HepG2 (cell line): Measurements from ENCODE around the gene DGCR6L. TPM values are rescaled to one million over a fixed set of nuclear protein-coding genes. Genes with fewer than 3 reads are reported as not detected.

Experiments used
- FOSL2 ChIP-seq: sonication (generic); formaldehyde crosslinking; IDR thresholded peaks from 2 replicates; pipeline ENCODE4 v1.4.0; 2020; ENCODE audit warnings: missing genetic modification reagents
- HDAC1 ChIP-seq: sonication (generic); formaldehyde crosslinking; IDR thresholded peaks from 2 replicates; pipeline ENCODE4 v1.5.1; 2020; ENCODE audit warnings: mild to moderate bottlenecking, missing genetic modification reagents
- NCOR1 ChIP-seq: fragments of 200-600 bp; sonication (generic); IDR thresholded peaks from 2 replicates; pipeline ENCODE4 v1.7.0; 2017; ENCODE audit warnings: antibody characterized with exemption, low read length, borderline replicate concordance
- SIX1 ChIP-seq: sonication (generic); formaldehyde crosslinking; IDR thresholded peaks from 2 replicates; pipeline ENCODE4 v1.4.0; 2020; ENCODE audit warnings: missing genetic modification reagents, borderline replicate concordance
- SMYD3 ChIP-seq: sonication (generic); formaldehyde crosslinking; IDR thresholded peaks from 2 replicates; pipeline ENCODE4 v1.8.1; 2023; ENCODE audit warnings: mild to moderate bottlenecking, missing genetic modification reagents
- SP4 ChIP-seq: sonication (generic); formaldehyde crosslinking; IDR thresholded peaks from 2 replicates; pipeline ENCODE4 v1.8.1; 2023; ENCODE audit warnings: mild to moderate bottlenecking, missing genetic modification reagents
- ZBTB38 ChIP-seq: sonication (generic); formaldehyde crosslinking; IDR thresholded peaks from 2 replicates; pipeline ENCODE4 v1.5.1; 2020; ENCODE audit warnings: mild to moderate bottlenecking, missing genetic modification reagents
- ZNF598 ChIP-seq: sonication (generic); formaldehyde crosslinking; IDR thresholded peaks from 2 replicates; pipeline ENCODE4 v1.5.1; 2020; ENCODE audit warnings: mild to moderate bottlenecking, missing genetic modification reagents, borderline replicate concordance
- ZNF605 ChIP-seq: sonication (generic); formaldehyde crosslinking; IDR thresholded peaks from 2 replicates; pipeline ENCODE4 v1.8.0; 2022; ENCODE audit warnings: mild to moderate bottlenecking, missing genetic modification reagents
- ZNF720 ChIP-seq: sonication (generic); formaldehyde crosslinking; IDR thresholded peaks from 2 replicates; pipeline ENCODE4 v1.4.0; 2020; ENCODE audit warnings: missing genetic modification reagents
- polyA plus RNA-seq, 8 experiments: library from polyadenylated mRNA; depleted of rRNA in 3 of 8; stranded (reverse) in 7 of 8; unstranded in 1 of 8; fragments of >200 nt; fragmentation: Illumina TruSeq in 4 of 8; extraction: Trizol in 4 of 8; gene quantifications; 2 replicates each; pipeline versions ENCODE4 v1.2.1 to v1.2.3, GENCODE V29; 2011 to 2016; ENCODE audit warnings: low read depth in 4 of 8, missing spikeins in 1 of 8, mixed read lengths in 1 of 8; ENCODE audit not compliant: insufficient read depth in 1 of 8
- total RNA-seq, 5 experiments: library from RNA; depleted of rRNA; stranded (reverse); fragments of >200 nt; fragmentation: Illumina TruSeq; extraction: Trizol; gene quantifications; 2 replicates each; pipeline ENCODE4 v1.2.3, GENCODE V29; 2016; ENCODE audit warnings: low read depth in 1 of 5
- TF ChIP-seq, protein P1 (sequence below): sonication (generic); formaldehyde crosslinking; IDR thresholded peaks from 2 replicates; pipeline ENCODE4 v1.4.0; 2020; ENCODE audit warnings: missing genetic modification reagents
- TF ChIP-seq, protein P2 (sequence below): sonication (generic); formaldehyde crosslinking; IDR thresholded peaks from 2 replicates; pipeline ENCODE4 v1.9.0; 2021; ENCODE audit warnings: missing genetic modification reagents, borderline replicate concordance
- TF ChIP-seq, protein P3 (sequence below): sonication (generic); formaldehyde crosslinking; IDR thresholded peaks from 2 replicates; pipeline ENCODE4 v1.8.1; 2023; ENCODE audit warnings: mild to moderate bottlenecking, missing genetic modification reagents
- TF ChIP-seq, protein P4 (sequence below): sonication (generic); formaldehyde crosslinking; IDR thresholded peaks from 2 replicates; pipeline ENCODE4 v1.4.0; 2020; ENCODE audit warnings: missing genetic modification reagents, borderline replicate concordance
- TF ChIP-seq, protein P5 (sequence below): IDR thresholded peaks from 2 replicates; pipeline ENCODE4 v1.6.1; 2016

Gene DGCR6L
- total and polyA plus RNA-seq, 2 of the 13 experiments (the other 11 are each of a cell fraction or from before 2014, with no cell fraction given): 17.5 to 35.3 TPM

DNA sequence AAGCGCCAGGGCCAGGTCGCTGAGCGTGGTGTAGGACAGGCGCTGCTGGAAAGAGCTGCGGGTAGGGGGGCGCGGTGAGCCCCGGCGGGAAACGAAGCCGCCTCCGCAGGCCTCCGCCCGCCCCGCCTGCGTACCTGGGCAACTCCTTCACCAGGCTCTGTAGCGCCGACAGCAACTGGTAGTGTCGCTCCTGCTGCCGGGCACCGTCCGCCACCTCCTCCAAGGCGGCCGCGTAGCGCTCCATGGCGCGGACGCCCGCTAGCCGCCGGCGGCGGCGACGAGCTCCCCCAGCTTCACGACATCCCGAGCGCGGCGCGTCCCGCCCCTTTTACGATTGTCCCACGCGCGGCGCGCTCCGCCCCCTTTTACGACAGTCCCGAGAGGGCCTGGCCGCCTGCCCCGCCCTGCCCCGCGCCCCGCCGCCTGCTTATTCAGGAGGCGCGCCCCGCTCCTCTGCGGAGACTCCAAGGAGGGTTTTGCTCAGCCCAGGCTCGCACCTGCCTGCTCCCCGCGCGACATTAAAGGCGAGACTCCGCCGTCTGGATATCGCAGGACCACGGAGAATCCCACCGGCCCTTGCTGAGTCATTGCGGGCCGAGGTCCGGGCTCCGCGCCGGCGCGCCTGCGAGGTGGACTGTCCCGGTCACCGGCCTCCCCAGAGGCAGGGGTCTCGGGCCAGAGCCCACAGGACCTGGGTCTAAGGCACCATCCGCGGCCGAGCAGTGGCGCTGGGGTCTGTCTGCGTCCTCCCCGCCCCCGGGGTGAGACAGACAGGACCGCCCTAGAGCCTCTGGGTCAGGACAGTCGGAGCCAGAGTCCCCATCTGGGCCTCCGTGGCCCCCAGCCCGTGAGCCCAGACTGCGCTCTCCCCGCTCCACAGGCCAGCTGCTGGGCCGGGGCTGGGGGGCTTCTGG, at the start of gene DGCR6L (continued):
- TF ChIP-seq, protein P1, sequence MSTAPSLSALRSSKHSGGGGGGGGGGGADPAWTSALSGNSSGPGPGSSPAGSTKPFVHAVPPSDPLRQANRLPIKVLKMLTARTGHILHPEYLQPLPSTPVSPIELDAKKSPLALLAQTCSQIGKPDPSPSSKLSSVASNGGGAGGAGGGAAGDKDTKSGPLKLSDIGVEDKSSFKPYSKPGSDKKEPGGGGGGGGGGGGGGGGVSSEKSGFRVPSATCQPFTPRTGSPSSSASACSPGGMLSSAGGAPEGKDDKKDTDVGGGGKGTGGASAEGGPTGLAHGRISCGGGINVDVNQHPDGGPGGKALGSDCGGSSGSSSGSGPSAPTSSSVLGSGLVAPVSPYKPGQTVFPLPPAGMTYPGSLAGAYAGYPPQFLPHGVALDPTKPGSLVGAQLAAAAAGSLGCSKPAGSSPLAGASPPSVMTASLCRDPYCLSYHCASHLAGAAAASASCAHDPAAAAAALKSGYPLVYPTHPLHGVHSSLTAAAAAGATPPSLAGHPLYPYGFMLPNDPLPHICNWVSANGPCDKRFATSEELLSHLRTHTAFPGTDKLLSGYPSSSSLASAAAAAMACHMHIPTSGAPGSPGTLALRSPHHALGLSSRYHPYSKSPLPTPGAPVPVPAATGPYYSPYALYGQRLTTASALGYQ (CRISPR knock-in tag): no peak
- no peak for TF ChIP-seq SMYD3
- TF ChIP-seq ZNF605: no peak; the same call in 1 of the 2 replicates
- TF ChIP-seq, protein P2, sequence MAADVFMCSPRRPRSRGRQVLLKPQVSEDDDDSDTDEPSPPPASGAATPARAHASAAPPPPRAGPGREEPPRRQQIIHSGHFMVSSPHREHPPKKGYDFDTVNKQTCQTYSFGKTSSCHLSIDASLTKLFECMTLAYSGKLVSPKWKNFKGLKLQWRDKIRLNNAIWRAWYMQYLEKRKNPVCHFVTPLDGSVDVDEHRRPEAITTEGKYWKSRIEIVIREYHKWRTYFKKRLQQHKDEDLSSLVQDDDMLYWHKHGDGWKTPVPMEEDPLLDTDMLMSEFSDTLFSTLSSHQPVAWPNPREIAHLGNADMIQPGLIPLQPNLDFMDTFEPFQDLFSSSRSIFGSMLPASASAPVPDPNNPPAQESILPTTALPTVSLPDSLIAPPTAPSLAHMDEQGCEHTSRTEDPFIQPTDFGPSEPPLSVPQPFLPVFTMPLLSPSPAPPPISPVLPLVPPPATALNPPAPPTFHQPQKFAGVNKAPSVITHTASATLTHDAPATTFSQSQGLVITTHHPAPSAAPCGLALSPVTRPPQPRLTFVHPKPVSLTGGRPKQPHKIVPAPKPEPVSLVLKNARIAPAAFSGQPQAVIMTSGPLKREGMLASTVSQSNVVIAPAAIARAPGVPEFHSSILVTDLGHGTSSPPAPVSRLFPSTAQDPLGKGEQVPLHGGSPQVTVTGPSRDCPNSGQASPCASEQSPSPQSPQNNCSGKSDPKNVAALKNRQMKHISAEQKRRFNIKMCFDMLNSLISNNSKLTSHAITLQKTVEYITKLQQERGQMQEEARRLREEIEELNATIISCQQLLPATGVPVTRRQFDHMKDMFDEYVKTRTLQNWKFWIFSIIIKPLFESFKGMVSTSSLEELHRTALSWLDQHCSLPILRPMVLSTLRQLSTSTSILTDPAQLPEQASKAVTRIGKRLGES: no peak
- TF ChIP-seq, protein P3, sequence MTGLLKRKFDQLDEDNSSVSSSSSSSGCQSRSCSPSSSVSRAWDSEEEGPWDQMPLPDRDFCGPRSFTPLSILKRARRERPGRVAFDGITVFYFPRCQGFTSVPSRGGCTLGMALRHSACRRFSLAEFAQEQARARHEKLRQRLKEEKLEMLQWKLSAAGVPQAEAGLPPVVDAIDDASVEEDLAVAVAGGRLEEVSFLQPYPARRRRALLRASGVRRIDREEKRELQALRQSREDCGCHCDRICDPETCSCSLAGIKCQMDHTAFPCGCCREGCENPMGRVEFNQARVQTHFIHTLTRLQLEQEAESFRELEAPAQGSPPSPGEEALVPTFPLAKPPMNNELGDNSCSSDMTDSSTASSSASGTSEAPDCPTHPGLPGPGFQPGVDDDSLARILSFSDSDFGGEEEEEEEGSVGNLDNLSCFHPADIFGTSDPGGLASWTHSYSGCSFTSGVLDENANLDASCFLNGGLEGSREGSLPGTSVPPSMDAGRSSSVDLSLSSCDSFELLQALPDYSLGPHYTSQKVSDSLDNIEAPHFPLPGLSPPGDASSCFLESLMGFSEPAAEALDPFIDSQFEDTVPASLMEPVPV: peak; percentile 33; the same call in 1 of the 2 replicates
- 0 out of 2 replicates have a peak, but pooled peaks have one; percentile 29 for TF ChIP-seq ZBTB38 (CRISPR knock-in tag)
- no peak for TF ChIP-seq SIX1 (CRISPR knock-in tag)
- no peak for TF ChIP-seq NCOR1
- TF ChIP-seq HDAC1: peak; percentile 83
- peak; percentile 93 for TF ChIP-seq SP4
- TF ChIP-seq ZNF598 (CRISPR knock-in tag): no peak
- TF ChIP-seq, protein P4, sequence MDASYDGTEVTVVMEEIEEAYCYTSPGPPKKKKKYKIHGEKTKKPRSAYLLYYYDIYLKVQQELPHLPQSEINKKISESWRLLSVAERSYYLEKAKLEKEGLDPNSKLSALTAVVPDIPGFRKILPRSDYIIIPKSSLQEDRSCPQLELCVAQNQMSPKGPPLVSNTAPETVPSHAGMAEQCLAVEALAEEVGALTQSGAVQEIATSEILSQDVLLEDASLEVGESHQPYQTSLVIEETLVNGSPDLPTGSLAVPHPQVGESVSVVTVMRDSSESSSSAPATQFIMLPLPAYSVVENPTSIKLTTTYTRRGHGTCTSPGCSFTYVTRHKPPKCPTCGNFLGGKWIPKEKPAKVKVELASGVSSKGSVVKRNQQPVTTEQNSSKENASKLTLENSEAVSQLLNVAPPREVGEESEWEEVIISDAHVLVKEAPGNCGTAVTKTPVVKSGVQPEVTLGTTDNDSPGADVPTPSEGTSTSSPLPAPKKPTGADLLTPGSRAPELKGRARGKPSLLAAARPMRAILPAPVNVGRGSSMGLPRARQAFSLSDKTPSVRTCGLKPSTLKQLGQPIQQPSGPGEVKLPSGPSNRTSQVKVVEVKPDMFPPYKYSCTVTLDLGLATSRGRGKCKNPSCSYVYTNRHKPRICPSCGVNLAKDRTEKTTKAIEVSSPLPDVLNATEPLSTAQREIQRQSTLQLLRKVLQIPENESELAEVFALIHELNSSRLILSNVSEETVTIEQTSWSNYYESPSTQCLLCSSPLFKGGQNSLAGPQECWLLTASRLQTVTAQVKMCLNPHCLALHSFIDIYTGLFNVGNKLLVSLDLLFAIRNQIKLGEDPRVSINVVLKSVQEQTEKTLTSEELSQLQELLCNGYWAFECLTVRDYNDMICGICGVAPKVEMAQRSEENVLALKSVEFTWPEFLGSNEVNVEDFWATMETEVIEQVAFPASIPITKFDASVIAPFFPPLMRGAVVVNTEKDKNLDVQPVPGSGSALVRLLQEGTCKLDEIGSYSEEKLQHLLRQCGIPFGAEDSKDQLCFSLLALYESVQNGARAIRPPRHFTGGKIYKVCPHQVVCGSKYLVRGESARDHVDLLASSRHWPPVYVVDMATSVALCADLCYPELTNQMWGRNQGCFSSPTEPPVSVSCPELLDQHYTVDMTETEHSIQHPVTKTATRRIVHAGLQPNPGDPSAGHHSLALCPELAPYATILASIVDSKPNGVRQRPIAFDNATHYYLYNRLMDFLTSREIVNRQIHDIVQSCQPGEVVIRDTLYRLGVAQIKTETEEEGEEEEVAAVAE (CRISPR knock-in tag): no peak
- 0 out of 2 replicates have a peak, but pooled peaks have one; percentile 61 for TF ChIP-seq ZNF720
- TF ChIP-seq, protein P5, sequence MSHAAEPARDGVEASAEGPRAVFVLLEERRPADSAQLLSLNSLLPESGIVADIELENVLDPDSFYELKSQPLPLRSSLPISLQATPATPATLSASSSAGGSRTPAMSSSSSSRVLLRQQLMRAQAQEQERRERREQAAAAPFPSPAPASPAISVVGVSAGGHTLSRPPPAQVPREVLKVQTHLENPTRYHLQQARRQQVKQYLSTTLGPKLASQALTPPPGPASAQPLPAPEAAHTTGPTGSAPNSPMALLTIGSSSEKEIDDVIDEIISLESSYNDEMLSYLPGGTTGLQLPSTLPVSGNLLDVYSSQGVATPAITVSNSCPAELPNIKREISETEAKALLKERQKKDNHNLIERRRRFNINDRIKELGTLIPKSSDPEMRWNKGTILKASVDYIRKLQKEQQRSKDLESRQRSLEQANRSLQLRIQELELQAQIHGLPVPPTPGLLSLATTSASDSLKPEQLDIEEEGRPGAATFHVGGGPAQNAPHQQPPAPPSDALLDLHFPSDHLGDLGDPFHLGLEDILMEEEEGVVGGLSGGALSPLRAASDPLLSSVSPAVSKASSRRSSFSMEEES (CRISPR knock-in tag): 0 out of 2 replicates have a peak, but pooled peaks have one; percentile 32
- TF ChIP-seq FOSL2: peak; percentile 51
